ENCODE data around the gene GLP2R.

DNA sequence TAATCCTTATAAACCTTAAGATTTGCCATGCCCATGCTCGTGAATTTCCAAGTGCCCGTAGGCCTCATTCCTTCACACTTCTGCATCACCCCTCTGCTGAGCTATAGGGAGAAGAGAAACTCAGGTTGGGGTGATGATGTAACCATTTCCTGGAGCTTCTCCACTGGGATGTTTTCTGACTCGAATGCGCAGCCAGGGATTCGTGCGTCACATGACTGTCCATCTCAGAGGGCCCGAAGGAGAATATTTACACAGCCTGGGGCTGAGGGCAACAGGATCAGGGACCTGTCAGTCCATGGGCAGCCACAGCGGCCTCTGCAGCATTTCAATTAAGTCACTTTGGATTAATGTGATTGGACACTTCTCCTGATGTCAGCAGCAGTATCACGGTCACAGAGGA is 12.6 kb upstream of the GLP2R start:
- TF ChIP-seq, protein P1, sequence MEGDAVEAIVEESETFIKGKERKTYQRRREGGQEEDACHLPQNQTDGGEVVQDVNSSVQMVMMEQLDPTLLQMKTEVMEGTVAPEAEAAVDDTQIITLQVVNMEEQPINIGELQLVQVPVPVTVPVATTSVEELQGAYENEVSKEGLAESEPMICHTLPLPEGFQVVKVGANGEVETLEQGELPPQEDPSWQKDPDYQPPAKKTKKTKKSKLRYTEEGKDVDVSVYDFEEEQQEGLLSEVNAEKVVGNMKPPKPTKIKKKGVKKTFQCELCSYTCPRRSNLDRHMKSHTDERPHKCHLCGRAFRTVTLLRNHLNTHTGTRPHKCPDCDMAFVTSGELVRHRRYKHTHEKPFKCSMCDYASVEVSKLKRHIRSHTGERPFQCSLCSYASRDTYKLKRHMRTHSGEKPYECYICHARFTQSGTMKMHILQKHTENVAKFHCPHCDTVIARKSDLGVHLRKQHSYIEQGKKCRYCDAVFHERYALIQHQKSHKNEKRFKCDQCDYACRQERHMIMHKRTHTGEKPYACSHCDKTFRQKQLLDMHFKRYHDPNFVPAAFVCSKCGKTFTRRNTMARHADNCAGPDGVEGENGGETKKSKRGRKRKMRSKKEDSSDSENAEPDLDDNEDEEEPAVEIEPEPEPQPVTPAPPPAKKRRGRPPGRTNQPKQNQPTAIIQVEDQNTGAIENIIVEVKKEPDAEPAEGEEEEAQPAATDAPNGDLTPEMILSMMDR (conservative IDR thresholded peaks at IDR 0.05): no peak
- TF ChIP-seq ZFX (IDR thresholded peaks at IDR 0.05): no peak

All from C4-2B (cell line).